PC-9 (cell line): ENCODE measurements around the gene GNAL. TPM values are rescaled to one million over a fixed set of nuclear protein-coding genes. Genes with fewer than 3 reads are reported as not detected.
"Not testable (repeated sequence)": the region's sequence is repeated elsewhere in the genome, so short reads cannot be mapped to it uniquely, and the experiment has no call there.

ENCODE experiments used
- Bru-seq: library from RNA; stranded (reverse); fragments of 400-500 nt; gene quantifications from one replicate; lab custom pipeline; 2021; lab: Mats Ljungman, UMichigan
- BruChase-seq, 2 experiments: library from RNA; stranded (reverse); fragments of 400-500 nt; gene quantifications; one replicate each; lab custom pipeline; 2021; lab: Mats Ljungman, UMichigan
- BruUV-seq: library from RNA; stranded (reverse); fragments of 400-500 nt; replicated peaks from 2 replicates; lab custom pipeline; 2021; lab: Mats Ljungman, UMichigan
- CTCF ChIA-PET: fragments of 300-600 bp; sonication (Branson Sonifier 250); formaldehyde crosslinking; loops from one replicate; lab custom pipeline; 2022; ENCODE audit warnings: antibody characterized with exemption; lab: Charles Lee
- POLR2A ChIA-PET: fragments of 300-600 bp; sonication (Branson Sonifier 250); formaldehyde crosslinking; loops from one replicate; lab custom pipeline; 2022; ENCODE audit warnings: antibody characterized with exemption; ENCODE audit not compliant: unreplicated experiment; lab: Charles Lee
- DNase-seq, 2 experiments: peaks; one replicate each; pipeline versions ENCODE4 v3.0.0 to v3.0.0-alpha.2; 2015 to 2022; ENCODE audit warnings: mixed read lengths in 1 of 2
- H2AFZ ChIP-seq: fragments of 200-600 bp; sonication (generic); 2 replicates; pipeline ENCODE4 v1.8.1; 2017; ENCODE audit warnings: antibody characterized with exemption
- H3F3A ChIP-seq: fragments of 200-600 bp; sonication (generic); 2 replicates; pipeline ENCODE4 v1.8.1; 2017; ENCODE audit warnings: antibody characterized with exemption, mild to moderate bottlenecking, low read depth; ENCODE audit not compliant: insufficient read depth
- H3K27ac ChIP-seq: fragments of 200-600 bp; sonication (generic); 2 replicates; pipeline ENCODE4 v1.6.1; 2016; ENCODE audit warnings: mixed run types
- H3K27me3 ChIP-seq: fragments of 200-600 bp; sonication (generic); 2 replicates; pipeline ENCODE4 v1.6.1; 2016; ENCODE audit warnings: low read depth, mixed run types; ENCODE audit not compliant: insufficient read depth
- H3K36me3 ChIP-seq: fragments of 200-600 bp; sonication (generic); 2 replicates; pipeline ENCODE4 v1.6.1; 2016; ENCODE audit warnings: low read depth, mixed run types
- H3K4me1 ChIP-seq: fragments of 200-600 bp; sonication (generic); replicated peaks from 2 replicates; pipeline ENCODE4 v1.6.1; 2016; ENCODE audit warnings: mixed run types; ENCODE audit not compliant: insufficient read depth
- H3K4me2 ChIP-seq: fragments of 200-600 bp; sonication (generic); 2 replicates; pipeline ENCODE4 v1.6.1; 2017; ENCODE audit warnings: mixed run types
- H3K4me3 ChIP-seq: fragments of 200-600 bp; sonication (generic); 2 replicates; pipeline ENCODE4 v1.6.1; 2016; ENCODE audit warnings: mixed run types
- H3K79me2 ChIP-seq: fragments of 200-600 bp; sonication (generic); 2 replicates; pipeline ENCODE4 v1.6.1; 2017; ENCODE audit warnings: low read depth, mixed run types
- H3K9me2 ChIP-seq: fragments of 200-600 bp; sonication (generic); 2 replicates; pipeline ENCODE4 v1.8.1; 2017; ENCODE audit warnings: mild to moderate bottlenecking; ENCODE audit not compliant: insufficient read depth
- H3K9me3 ChIP-seq: fragments of 200-600 bp; sonication (generic); 2 replicates; pipeline ENCODE4 v1.8.1; 2016; ENCODE audit warnings: low read depth; ENCODE audit not compliant: insufficient read depth
- H4K20me1 ChIP-seq: fragments of 200-600 bp; sonication (generic); 2 replicates; pipeline ENCODE4 v1.8.1; 2017; ENCODE audit not compliant: insufficient read depth
- CTCF ChIP-seq: fragments of 200-600 bp; sonication (generic); conservative IDR thresholded peaks from 2 replicates; pipeline ENCODE4 v1.6.1; 2017; ENCODE audit warnings: mixed run types, antibody characterized with exemption, mild to moderate bottlenecking, moderate library complexity
- EZH2 ChIP-seq: fragments of 200-600 bp; sonication (generic); IDR thresholded peaks from 2 replicates; pipeline ENCODE4 v1.8.0; 2017; ENCODE audit warnings: antibody characterized with exemption, low read depth
- intact Hi-C: fragments of 100-400 bp; cut with micrococcal nuclease; formaldehyde crosslinking; loops from one replicate; pipeline ENCODE4 v1.10.0; 2022; ENCODE audit not compliant: unreplicated experiment
- long read RNA-seq: library from polyadenylated mRNA; stranded (forward); transcript quantifications from one replicate; pipeline ENCODE4 v2.0.0, GENCODE V29; 2022
- total RNA-seq: library from RNA; stranded (reverse); gene quantifications from 2 replicates; pipeline ENCODE4 v1.2.3, GENCODE V29; 2021

Gene GNAL
- total RNA-seq (0.98 and 3.3 TPM in 2 replicates), Bru-seq, nascent RNA (percentile 25 among the genes with signal in this experiment), BruChase-seq, experiment 1, labeled RNA remaining after a 2-hour chase (percentile 19 among the genes with signal in this experiment), BruChase-seq, experiment 2, labeled RNA remaining after a 6-hour chase (percentile 27 among the genes with signal in this experiment)
- long read RNA-seq, partial matches to known transcripts = 0 of 5 reads
- long read RNA-seq, other reads (novel, unspliced or antisense) = 3 of 5 reads

- TF ChIP-seq CTCF = no peak
- 0 out of 2 replicates have a peak, but pooled peaks have one; percentile 60 for TF ChIP-seq EZH2
- ChIA-PET POLR2A (no interaction called here), CTCF (no interaction called here)
- Histone ChIP-seq H3K9me3 (no peaks in the 10 kb centered on the region), H2AFZ (no peak within 1 kb of the TSS), H3K79me2 (no peaks in the 10 kb centered on the region), H3K4me1 (no peaks in the 10 kb centered on the region), H3K9me2 (no peaks in the 10 kb centered on the region), H3K27me3 (peaks cover 49% of the 10 kb centered on the region), H3F3A (no peaks in the 10 kb centered on the region), H3K4me3 (no peak within 1 kb of the TSS), H3K4me2 (no peak within 1 kb of the TSS), H4K20me1 (no peaks in the 10 kb centered on the region), H3K27ac (no peak within 1 kb of the TSS), H3K36me3 (no peaks in the 10 kb centered on the region)
- intact Hi-C loops = no loop called here
- peak in 1 of 2 experiments; percentile 39 for DNase-seq
- no TSS peak for BruUV-seq
Observed at GRCh38 chr18:11688972-11689668, at the start of gene GNAL. GNAL (plus strand) TSS chr18:11689264; CDS start chr18:11689564, 300 bp downstream.

GRCh38 chr18:11647310-11647709 lies 41.8 kb upstream of the GNAL start:
- H3K79me2 ChIP-seq, BruUV-seq, H3K4me1 ChIP-seq, intact Hi-C loops, H3K4me2 ChIP-seq, H2AFZ ChIP-seq, H3K9me3 ChIP-seq, H3F3A ChIP-seq, H3K27ac ChIP-seq, H4K20me1 ChIP-seq, H3K4me3 ChIP-seq, H3K9me2 ChIP-seq, DNase-seq, CTCF ChIA-PET, POLR2A ChIA-PET, H3K36me3 ChIP-seq: not testable (repeated sequence)
- peaks cover 51% of the 10 kb centered on the region for H3K27me3 ChIP-seq

GRCh38 chr18:11647804-11648203 lies 41.3 kb upstream of the GNAL start:
- intact Hi-C loops, DNase-seq, H3K4me3 ChIP-seq, H3K9me3 ChIP-seq, H3K9me2 ChIP-seq, H3K27ac ChIP-seq, H3K79me2 ChIP-seq, CTCF ChIA-PET, H3K4me2 ChIP-seq, H3K4me1 ChIP-seq, H3K36me3 ChIP-seq, POLR2A ChIA-PET, BruUV-seq, H4K20me1 ChIP-seq, H2AFZ ChIP-seq, H3F3A ChIP-seq: not testable (repeated sequence)
- H3K27me3 ChIP-seq = peaks cover 50% of the 10 kb centered on the region

- no peaks in the 10 kb centered on the region for H3K36me3 ChIP-seq
- H2AFZ ChIP-seq = no peak overlapping the region
- H3K79me2 ChIP-seq = no peaks in the 10 kb centered on the region
- no peaks in the 10 kb centered on the region for H3F3A ChIP-seq
- no peak overlapping the region for H3K4me3 ChIP-seq
- no peaks in the 10 kb centered on the region for H3K9me2 ChIP-seq
- H3K4me1 ChIP-seq = no peaks in the 10 kb centered on the region
- no peak overlapping the region for H3K4me2 ChIP-seq
- no peak overlapping the region for H3K27ac ChIP-seq
- H4K20me1 ChIP-seq = no peaks in the 10 kb centered on the region
- H3K27me3 ChIP-seq = peaks cover 65% of the 10 kb centered on the region
- no peak for DNase-seq
- H3K9me3 ChIP-seq = no peaks in the 10 kb centered on the region
- ChIA-PET CTCF (no interaction called here), POLR2A (no interaction called here)
- intact Hi-C loops = no loop called here
- BruUV-seq = no TSS peak
- TF ChIP-seq CTCF (no peak), EZH2 (no peak)
Observed at GRCh38 chr18:11649839-11650238, 39.2 kb upstream of the GNAL start.
